ENCODE data around the gene GNAO1.

The GNAO1 gene

DNA sequence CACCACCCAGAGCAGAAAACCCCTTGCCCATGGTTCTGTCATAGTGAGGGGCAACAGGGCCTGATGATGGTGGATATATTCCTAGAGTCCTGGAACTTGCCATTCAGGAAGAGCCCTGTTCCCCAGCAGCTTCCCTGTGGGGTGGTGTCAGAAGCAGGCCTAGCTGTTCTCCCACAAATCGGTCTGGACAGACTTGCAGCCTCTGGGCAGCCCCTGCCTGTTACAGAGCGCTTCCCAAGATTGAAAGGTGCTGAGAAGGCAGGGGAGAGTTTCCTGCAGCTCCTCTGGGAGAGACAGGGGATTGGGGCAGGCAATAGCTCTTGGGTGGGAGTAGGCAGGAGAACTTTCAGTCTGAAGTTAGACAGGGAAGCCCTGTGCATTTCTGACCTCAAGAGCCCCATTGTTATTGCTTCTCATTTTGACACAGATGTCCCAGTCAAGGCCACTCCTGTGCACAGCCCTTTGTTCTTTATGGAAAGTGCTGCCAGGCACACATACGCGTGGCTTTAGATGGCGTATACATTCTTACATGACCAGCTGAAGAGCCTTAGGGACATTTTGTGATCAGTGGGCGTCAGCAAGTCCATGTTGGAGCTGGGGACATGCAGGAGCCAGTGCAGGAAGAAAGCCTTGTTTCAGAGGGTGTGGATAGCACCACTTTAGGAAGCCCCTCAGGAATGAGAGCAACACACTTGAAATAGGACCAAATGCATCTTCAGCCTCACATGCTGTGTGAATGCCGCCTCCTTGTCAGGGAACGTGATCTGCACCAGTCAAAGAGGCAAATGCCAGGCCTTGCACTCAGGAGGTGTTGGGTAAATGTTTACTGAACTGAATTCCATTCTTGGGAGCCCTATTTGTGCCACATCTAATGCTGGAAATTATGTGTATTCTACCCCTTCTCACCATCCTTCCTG is 67.5 kb downstream of the GNAO1 start:
- no peaks in the 10 kb centered on the region for H3K4me1 ChIP-seq
- DNase-seq (ENCODE audit: low spot score in 2 of 2): no peak
- no peaks in the 10 kb centered on the region for H3K36me3 ChIP-seq (replicated peaks)
- peaks cover 2% of the 10 kb centered on the region; the same call in 1 of the 2 replicates for H3K27me3 ChIP-seq (ENCODE audit: low read depth)
- H3K9me3 ChIP-seq: no peaks in the 10 kb centered on the region
- H3K4me3 ChIP-seq: no peak overlapping the region
- in situ Hi-C loops (cut with MboI; ENCODE audit: low sequenced_read_pairs): no loop called here

- Histone ChIP-seq H3K36me3 (replicated peaks) (no peaks in the 10 kb centered on the region), H3K9me3 (no peaks in the 10 kb centered on the region), H3K4me3 (no peak overlapping the region), H3K27me3 (ENCODE audit: low read depth) (peaks cover 2% of the 10 kb centered on the region; the same call in 1 of the 2 replicates), H3K4me1 (no peaks in the 10 kb centered on the region)
- in situ Hi-C loops (cut with MboI; ENCODE audit: low sequenced_read_pairs): no loop called here
- DNase-seq (ENCODE audit: low spot score in 2 of 2): no peak
These were observed 68.1 kb downstream of the GNAO1 start for GRCh38 chr16:56259425-56259779.

DNA sequence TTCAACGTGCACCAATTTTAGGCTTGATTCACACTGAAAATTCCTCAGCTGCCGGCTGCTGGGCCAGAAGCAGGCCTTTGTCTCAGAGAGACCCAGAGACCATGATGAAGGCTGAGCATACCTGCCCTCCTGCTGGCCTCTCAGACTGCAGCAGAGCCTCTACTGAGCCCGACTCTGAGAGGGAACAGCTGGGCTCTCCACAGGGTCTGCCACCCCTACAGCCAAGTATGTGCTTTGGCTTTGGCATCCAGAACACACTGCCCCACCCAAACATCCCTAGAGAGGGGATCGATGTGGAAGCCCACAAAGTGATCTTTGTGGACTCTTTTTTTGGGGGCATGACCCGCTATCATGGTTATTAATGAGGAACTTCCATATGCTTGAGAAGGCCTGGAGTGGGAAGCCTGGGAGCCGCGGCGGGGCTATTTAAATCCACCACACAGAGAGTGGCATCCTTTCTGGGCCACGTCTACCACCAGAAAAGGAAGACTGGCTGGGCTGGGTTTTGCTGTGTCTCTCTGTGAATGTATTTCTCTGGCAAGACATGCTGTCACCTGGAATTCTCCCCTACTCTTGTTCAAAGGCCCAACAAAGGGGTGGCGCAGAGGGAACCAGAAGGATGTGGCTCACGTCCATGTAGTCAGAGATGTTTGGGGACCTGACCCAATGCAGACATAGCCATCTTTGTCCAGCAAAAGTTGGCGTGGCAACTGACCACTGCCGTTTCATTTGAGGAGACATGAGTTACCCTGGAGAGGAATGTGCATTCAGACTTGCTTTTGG is 69.3 kb downstream of the GNAO1 start:
- no peak overlapping the region for H3K4me3 ChIP-seq
- H3K4me1 ChIP-seq: no peaks in the 10 kb centered on the region
- in situ Hi-C loops (cut with MboI; ENCODE audit: low sequenced_read_pairs): no loop called here
- no peaks in the 10 kb centered on the region for H3K9me3 ChIP-seq
- no peak for DNase-seq (ENCODE audit: low spot score in 2 of 2)
- H3K27me3 ChIP-seq (ENCODE audit: low read depth): no peaks in the 10 kb centered on the region; the same call in 1 of the 2 replicates
- H3K36me3 ChIP-seq (replicated peaks): no peaks in the 10 kb centered on the region

GRCh38 chr16:56261656-56262055 is 70.4 kb downstream of the GNAO1 start:
- H3K27me3 ChIP-seq (ENCODE audit: low read depth): no peaks in the 10 kb centered on the region
- no peaks in the 10 kb centered on the region for H3K36me3 ChIP-seq (replicated peaks)
- H3K4me3 ChIP-seq: no peak overlapping the region
- DNase-seq (ENCODE audit: low spot score in 2 of 2): no peak
- in situ Hi-C loops (cut with MboI; ENCODE audit: low sequenced_read_pairs): no loop called here
- H3K9me3 ChIP-seq: no peaks in the 10 kb centered on the region
- no peaks in the 10 kb centered on the region for H3K4me1 ChIP-seq

GRCh38 chr16:56262148-56262547 is 70.9 kb downstream of the GNAO1 start:
- Histone ChIP-seq H3K27me3 (ENCODE audit: low read depth) (no peaks in the 10 kb centered on the region), H3K4me3 (no peak overlapping the region), H3K9me3 (no peaks in the 10 kb centered on the region), H3K4me1 (no peaks in the 10 kb centered on the region), H3K36me3 (replicated peaks) (no peaks in the 10 kb centered on the region)
- in situ Hi-C loops (cut with MboI; ENCODE audit: low sequenced_read_pairs): no loop called here
- no peak for DNase-seq (ENCODE audit: low spot score in 2 of 2)

DNA sequence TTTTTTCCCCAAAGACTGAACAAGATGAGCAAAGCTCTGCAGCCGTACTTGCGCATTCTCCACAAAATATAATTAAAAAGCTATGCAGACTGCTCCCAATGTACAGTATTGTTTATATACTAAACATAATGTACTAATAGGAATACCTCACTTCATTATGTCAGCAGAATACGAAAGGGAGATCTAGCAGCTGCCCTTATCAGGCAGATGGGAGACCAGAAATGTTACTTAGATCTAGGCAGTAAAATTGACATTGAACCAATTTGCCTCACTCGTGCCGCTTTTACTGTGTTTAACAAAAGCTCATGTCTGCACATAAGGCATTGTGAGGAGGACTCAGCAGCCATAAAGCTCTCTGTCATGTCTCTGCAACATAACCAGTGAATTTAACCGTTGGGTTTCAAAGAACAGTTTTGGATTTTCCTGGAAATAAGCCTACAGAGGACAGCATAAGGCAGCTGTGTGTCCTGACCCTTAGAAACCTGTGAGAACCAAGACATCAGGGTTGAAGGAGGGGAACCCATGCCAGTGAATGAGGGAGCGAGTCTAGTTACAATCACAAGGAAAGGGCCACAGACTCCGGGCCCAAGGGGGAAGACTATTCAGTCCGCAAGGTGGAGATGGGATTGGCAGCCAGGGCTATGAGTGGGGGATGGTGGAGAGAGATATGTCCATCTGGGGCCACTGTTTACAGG is 71.4 kb downstream of the GNAO1 start:
- H3K9me3 ChIP-seq: no peaks in the 10 kb centered on the region
- H3K4me1 ChIP-seq: no peaks in the 10 kb centered on the region
- H3K27me3 ChIP-seq (ENCODE audit: low read depth): no peaks in the 10 kb centered on the region
- H3K4me3 ChIP-seq: no peak overlapping the region
- in situ Hi-C loops (cut with MboI; ENCODE audit: low sequenced_read_pairs): no loop called here
- no peak for DNase-seq (ENCODE audit: low spot score in 2 of 2)
- H3K36me3 ChIP-seq (replicated peaks): no peaks in the 10 kb centered on the region

- no peak overlapping the region for H3K4me3 ChIP-seq
- in situ Hi-C loops (cut with MboI; ENCODE audit: low sequenced_read_pairs): no loop called here
- DNase-seq (ENCODE audit: low spot score in 2 of 2): no peak
- no peaks in the 10 kb centered on the region for H3K27me3 ChIP-seq (ENCODE audit: low read depth)
- no peaks in the 10 kb centered on the region for H3K36me3 ChIP-seq (replicated peaks)
- no peaks in the 10 kb centered on the region for H3K4me1 ChIP-seq
- no peaks in the 10 kb centered on the region for H3K9me3 ChIP-seq
These were observed 72.7 kb downstream of the GNAO1 start for GRCh38 chr16:56263711-56264608.

- Histone ChIP-seq H3K9me3 (no peaks in the 10 kb centered on the region), H3K36me3 (replicated peaks) (no peaks in the 10 kb centered on the region), H3K27me3 (ENCODE audit: low read depth) (no peaks in the 10 kb centered on the region), H3K4me1 (no peaks in the 10 kb centered on the region), H3K4me3 (no peak overlapping the region)
- no peak for DNase-seq (ENCODE audit: low spot score in 2 of 2)
- in situ Hi-C loops (cut with MboI; ENCODE audit: low sequenced_read_pairs): no loop called here
These were observed 73.3 kb downstream of the GNAO1 start for GRCh38 chr16:56264609-56264972.

DNA sequence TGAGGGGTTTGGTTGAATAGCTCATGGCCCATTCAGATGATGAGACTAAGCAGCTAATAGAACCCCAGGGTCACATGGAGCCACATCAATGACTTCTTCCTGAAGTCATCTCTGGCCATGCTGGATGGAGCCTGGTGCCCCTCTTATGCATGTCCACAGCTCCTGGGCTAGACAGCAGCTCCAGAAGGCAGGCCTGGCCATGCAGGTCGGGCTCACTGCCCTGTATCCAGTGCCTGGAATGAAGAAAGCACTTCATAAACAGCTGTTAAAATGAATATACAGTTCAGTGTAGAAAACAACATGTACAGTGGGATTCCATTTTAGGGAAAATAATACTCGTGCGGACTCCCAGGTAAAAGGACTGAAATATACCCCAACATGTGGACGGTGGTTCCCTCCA is 73.9 kb downstream of the GNAO1 start:
- Histone ChIP-seq H3K9me3 (no peaks in the 10 kb centered on the region), H3K36me3 (replicated peaks) (no peaks in the 10 kb centered on the region), H3K4me1 (no peaks in the 10 kb centered on the region), H3K4me3 (no peak overlapping the region), H3K27me3 (ENCODE audit: low read depth) (no peaks in the 10 kb centered on the region)
- DNase-seq (ENCODE audit: low spot score in 2 of 2): no peak
- in situ Hi-C loops (cut with MboI; ENCODE audit: low sequenced_read_pairs): no loop called here

DNA sequence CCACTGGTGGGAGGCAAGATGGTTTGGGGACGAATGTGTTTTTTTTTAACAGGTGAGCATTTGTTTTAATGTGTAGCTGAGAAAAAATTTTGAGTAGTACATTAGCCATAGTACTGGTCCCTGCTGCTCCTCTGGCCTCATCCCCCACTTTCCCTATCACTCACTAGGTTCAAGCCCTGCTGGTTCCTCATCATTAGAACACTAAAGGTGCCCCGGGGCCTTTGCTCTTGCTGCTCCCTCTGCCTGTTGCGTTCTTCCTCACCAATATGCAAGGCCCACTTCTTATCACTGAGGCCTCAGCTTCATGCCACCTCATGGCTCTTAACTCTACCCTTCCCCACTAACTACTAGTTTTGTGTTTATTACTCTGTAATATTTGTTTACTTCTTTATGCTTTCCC is 74.5 kb downstream of the GNAO1 start:
- Histone ChIP-seq H3K4me3 (no peak overlapping the region), H3K27me3 (ENCODE audit: low read depth) (no peaks in the 10 kb centered on the region), H3K9me3 (no peaks in the 10 kb centered on the region), H3K4me1 (no peaks in the 10 kb centered on the region), H3K36me3 (replicated peaks) (no peaks in the 10 kb centered on the region)
- in situ Hi-C loops (cut with MboI; ENCODE audit: low sequenced_read_pairs): no loop called here
- no peak for DNase-seq (ENCODE audit: low spot score in 2 of 2)

- in situ Hi-C loops (cut with MboI; ENCODE audit: low sequenced_read_pairs): no loop called here
- H3K27me3 ChIP-seq (ENCODE audit: low read depth): no peaks in the 10 kb centered on the region
- no peak overlapping the region for H3K4me3 ChIP-seq
- H3K36me3 ChIP-seq (replicated peaks): no peaks in the 10 kb centered on the region
- no peaks in the 10 kb centered on the region for H3K4me1 ChIP-seq
- no peak for DNase-seq (ENCODE audit: low spot score in 2 of 2)
- no peaks in the 10 kb centered on the region for H3K9me3 ChIP-seq
These were observed 75.6 kb downstream of the GNAO1 start for GRCh38 chr16:56266641-56267607.

DNA sequence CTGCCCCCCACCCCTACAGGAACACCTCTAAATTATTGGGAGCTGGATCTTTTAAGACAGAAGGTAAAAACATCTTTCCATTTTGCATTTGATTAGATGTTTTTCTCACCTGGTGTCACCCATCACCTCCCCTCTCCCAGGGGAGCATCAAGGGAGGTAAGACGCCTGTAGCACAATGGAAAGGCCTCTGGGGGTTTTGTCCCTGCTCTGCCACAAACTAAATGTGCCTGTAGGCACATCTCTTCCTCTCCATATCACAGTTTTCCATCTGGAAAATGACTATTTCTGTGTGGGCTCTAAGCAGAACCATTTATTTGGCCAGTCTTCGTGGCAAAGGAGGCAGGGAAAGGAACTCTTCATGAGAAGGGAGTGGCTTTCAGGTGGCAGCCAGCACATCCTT is 76.6 kb downstream of the GNAO1 start:
- Histone ChIP-seq H3K4me3 (no peak overlapping the region), H3K36me3 (replicated peaks) (no peaks in the 10 kb centered on the region), H3K27me3 (ENCODE audit: low read depth) (no peaks in the 10 kb centered on the region), H3K4me1 (no peaks in the 10 kb centered on the region), H3K9me3 (no peaks in the 10 kb centered on the region)
- in situ Hi-C loops (cut with MboI; ENCODE audit: low sequenced_read_pairs): no loop called here
- no peak for DNase-seq (ENCODE audit: low spot score in 2 of 2)

All from HAP-1 (cell line).